ENCODE data around the gene SHROOM4. TPM values are rescaled to one million over a fixed set of nuclear protein-coding genes. Genes with fewer than 3 reads are reported as not detected.

Gene SHROOM4
- total and polyA plus RNA-seq, 7 donors, result 1.8 to 11.2 (median 5.1) TPM

- Histone ChIP-seq H3K9me3 (no peaks in the 10 kb centered on the region), H3K4me1 (no peaks in the 10 kb centered on the region), H3K27ac (no peak overlapping the region), H3K27me3 (ENCODE audit: insufficient read depth in 3 of 3, low read length in 2 of 3) (no peaks in the 10 kb centered on the region), H3K36me3 (ENCODE audit: insufficient read depth in 1 of 2, low read depth in 1 of 2) (no peaks in the 10 kb centered on the region), H3K4me3 (no peak overlapping the region)
- no peak for TF ChIP-seq CTCF (IDR thresholded peaks at IDR 0.05)
- DNase-seq (peak in 1 of 2 donors; percentile 47), ATAC-seq (no peak)
- WGBS, 3 donors, result 58 to 67% (median 66%) methylated on average over 4 of the region's 4 CpGs
- intact Hi-C loops (cut with DNase I), result loop anchor here in 1 of 2 donors (10.0 kb wide), 1 partner anchor 61 kb away; no protein-coding TSS in a partner anchor
These were observed 178.1 kb downstream of the SHROOM4 start for GRCh38 chrX:50635817-50636365.

DNA sequence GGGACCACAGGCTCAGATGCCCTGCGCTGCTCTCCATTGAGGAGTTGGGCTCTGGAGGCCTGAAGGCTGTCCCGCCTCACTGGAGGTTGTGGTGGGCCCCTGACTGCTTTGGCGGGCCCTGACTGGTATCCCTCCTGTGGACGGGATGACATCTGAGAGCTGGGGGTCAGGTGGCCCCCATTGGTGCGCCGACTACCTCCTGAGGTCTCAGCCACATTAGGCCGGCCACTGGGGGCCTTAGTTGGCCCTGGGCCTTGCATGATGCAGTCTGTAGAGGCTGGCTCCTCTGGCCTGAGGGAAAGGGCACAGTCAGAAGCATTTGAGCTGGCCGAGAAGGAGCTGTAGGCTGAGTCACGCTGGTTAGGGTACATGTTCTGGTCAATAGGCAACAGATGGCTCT lies 178.8 kb downstream of the SHROOM4 start:
- no peak overlapping the region for H3K4me3 ChIP-seq
- no peaks in the 10 kb centered on the region for H3K27me3 ChIP-seq (ENCODE audit: insufficient read depth in 3 of 3, low read length in 2 of 3)
- no peaks in the 10 kb centered on the region for H3K9me3 ChIP-seq
- no peak overlapping the region for H3K27ac ChIP-seq
- H3K36me3 ChIP-seq (ENCODE audit: insufficient read depth in 1 of 2, low read depth in 1 of 2), result no peaks in the 10 kb centered on the region
- intact Hi-C loops (cut with DNase I), result loop anchor here in 1 of 2 donors (10.0 kb wide), 1 partner anchor 60 kb away; no protein-coding TSS in a partner anchor
- DNase-seq, result no peak
- WGBS, 3 donors, result 82 to 95% (median 91%) methylated on average over 7 to 9 of the region's 9 CpGs
- TF ChIP-seq CTCF (IDR thresholded peaks at IDR 0.05), result no peak
- H3K4me1 ChIP-seq, result no peaks in the 10 kb centered on the region
- ATAC-seq, result no peak

- Histone ChIP-seq H3K36me3 (ENCODE audit: insufficient read depth in 1 of 2, low read depth in 1 of 2) (no peaks in the 10 kb centered on the region), H3K4me1 (no peaks in the 10 kb centered on the region), H3K27ac (no peak overlapping the region), H3K4me3 (no peak overlapping the region), H3K27me3 (ENCODE audit: insufficient read depth in 3 of 3, low read length in 2 of 3) (peaks cover 0 to 19% (median 0%) of the 10 kb centered on the region in 3 donors), H3K9me3 (no peaks in the 10 kb centered on the region)
- intact Hi-C loops (cut with DNase I), result loop anchor here in 1 of 2 donors (10.0 kb wide), 1 partner anchor 55 kb away; no protein-coding TSS in a partner anchor
- no peak for TF ChIP-seq CTCF (IDR thresholded peaks at IDR 0.05)
- DNase-seq (no peak), ATAC-seq (no peak)
- WGBS, 3 donors, result 52 to 86% (median 84%) methylated on average over 6 of the region's 6 CpGs
These were observed 184.2 kb downstream of the SHROOM4 start for GRCh38 chrX:50629774-50630173.

DNA sequence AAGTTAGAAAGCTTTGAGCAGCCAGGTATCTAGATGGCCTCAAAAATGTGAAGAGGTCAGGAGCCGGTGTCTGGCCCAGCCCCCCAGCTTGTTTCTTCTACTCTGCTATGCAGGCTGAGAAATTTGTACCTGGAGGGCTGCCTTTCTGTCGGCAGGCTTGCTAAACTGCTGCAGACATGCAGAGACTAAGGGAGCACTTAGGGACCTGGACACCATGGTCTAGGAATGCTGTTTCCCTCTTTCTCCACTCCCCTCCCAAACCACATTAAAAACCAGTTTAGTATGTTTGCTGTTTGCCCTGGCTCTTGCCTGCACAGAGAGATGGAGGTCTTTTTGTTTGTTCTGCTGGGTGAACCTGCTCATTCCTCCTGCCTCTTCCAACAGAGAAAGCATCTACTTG lies 186.3 kb downstream of the SHROOM4 start:
- Histone ChIP-seq H3K27me3 (ENCODE audit: insufficient read depth in 3 of 3, low read length in 2 of 3) (peaks cover 0 to 24% (median 0%) of the 10 kb centered on the region in 3 donors), H3K27ac (no peak overlapping the region), H3K4me1 (no peaks in the 10 kb centered on the region), H3K4me3 (no peak overlapping the region), H3K36me3 (ENCODE audit: insufficient read depth in 1 of 2, low read depth in 1 of 2) (no peaks in the 10 kb centered on the region), H3K9me3 (no peaks in the 10 kb centered on the region)
- DNase-seq, result no peak
- no peak for ATAC-seq
- intact Hi-C loops (cut with DNase I), result no loop called here
- WGBS, 3 donors, result 59 to 76% (median 60%) methylated on average over 2 of the region's 2 CpGs
- no peak for TF ChIP-seq CTCF (IDR thresholded peaks at IDR 0.05)

GRCh38 chrX:50626432-50626831 lies 187.6 kb downstream of the SHROOM4 start:
- no peak for DNase-seq
- Histone ChIP-seq H3K36me3 (ENCODE audit: insufficient read depth in 1 of 2, low read depth in 1 of 2) (no peaks in the 10 kb centered on the region), H3K4me3 (no peak overlapping the region), H3K4me1 (no peaks in the 10 kb centered on the region), H3K9me3 (no peaks in the 10 kb centered on the region), H3K27ac (no peak overlapping the region), H3K27me3 (ENCODE audit: insufficient read depth in 3 of 3, low read length in 2 of 3) (peaks cover 0 to 28% (median 0%) of the 10 kb centered on the region in 3 donors)
- no peak for ATAC-seq
- intact Hi-C loops (cut with DNase I), result no loop called here
- 82 to 91% (median 83%) methylated on average over 4 of the region's 4 CpGs for WGBS, 3 donors
- TF ChIP-seq CTCF (IDR thresholded peaks at IDR 0.05), result no peak

Data from psoas muscle (tissue), 8 donors.